Mesenchymal stem cell (in vitro differentiated cells and primary cell): Measurements from ENCODE around the gene UNC13D.

Experiments
- DNase-seq: peaks from one replicate; pipeline ENCODE4 v3.0.0-alpha.2; 2013
- H2AFZ ChIP-seq: one replicate; pipeline ENCODE4 v1.6.1; 2013; ENCODE audit warnings: low read depth, mild to moderate bottlenecking, control low read depth, inconsistent platforms, low read length, moderate library complexity
- H2AK5ac ChIP-seq: 2 replicates; pipeline ENCODE4 v1.6.1; 2013; ENCODE audit warnings: low read length, moderate library complexity, mild to moderate bottlenecking, inconsistent platforms; ENCODE audit not compliant: severe bottlenecking
- H2BK120ac ChIP-seq: one replicate; pipeline ENCODE4 v1.6.1; 2013; ENCODE audit warnings: low read depth, mild to moderate bottlenecking, inconsistent platforms, low read length, moderate library complexity
- H2BK12ac ChIP-seq, 2 experiments: one replicate each; pipeline ENCODE4 v1.6.1; 2013; ENCODE audit warnings: inconsistent platforms in 2 of 2, low read length in 2 of 2, mild to moderate bottlenecking in 2 of 2, moderate library complexity in 2 of 2, control low read depth in 1 of 2
- H2BK15ac ChIP-seq: one replicate; pipeline ENCODE4 v1.6.1; 2013; ENCODE audit warnings: mild to moderate bottlenecking, low read depth, inconsistent platforms; ENCODE audit not compliant: poor library complexity, severe bottlenecking
- H2BK5ac ChIP-seq: 2 replicates; pipeline ENCODE4 v1.6.1; 2013; ENCODE audit warnings: low read depth, mild to moderate bottlenecking, low read length, control low read depth, inconsistent platforms; ENCODE audit not compliant: poor library complexity, severe bottlenecking
- H3K14ac ChIP-seq, 2 experiments: one replicate each; pipeline ENCODE4 v1.6.1; 2013; ENCODE audit warnings: inconsistent platforms in 2 of 2, low read length in 2 of 2, control low read depth in 1 of 2, mild to moderate bottlenecking in 1 of 2, moderate library complexity in 1 of 2
- H3K18ac ChIP-seq, 2 experiments: one replicate each; pipeline ENCODE4 v1.6.1; 2013; ENCODE audit warnings: inconsistent platforms in 2 of 2, low read length in 2 of 2, control low read depth in 1 of 2, low read depth in 1 of 2, mild to moderate bottlenecking in 1 of 2
- H3K23ac ChIP-seq, 2 experiments: one replicate each; pipeline ENCODE4 v1.6.1; 2013; ENCODE audit warnings: inconsistent platforms in 2 of 2, low read length in 2 of 2, mild to moderate bottlenecking in 2 of 2, moderate library complexity in 2 of 2, control low read depth in 1 of 2
- H3K27ac ChIP-seq: 2 replicates; pipeline ENCODE4 v1.5.1; 2013; ENCODE audit warnings: mild to moderate bottlenecking, moderate library complexity, low read length, control low read depth, inconsistent platforms; ENCODE audit not compliant: poor library complexity, severe bottlenecking
- H3K27me3 ChIP-seq, 2 experiments: 2 replicates each; pipeline versions ENCODE4 v1.6.1 to v1.7.0; 2013; ENCODE audit warnings: low read length in 2 of 2, mild to moderate bottlenecking in 2 of 2, moderate library complexity in 2 of 2, control low read depth in 1 of 2, inconsistent platforms in 1 of 2; ENCODE audit not compliant: control insufficient read depth in 1 of 2, insufficient read depth in 1 of 2
- H3K36me3 ChIP-seq, 2 experiments: 2 replicates each; pipeline versions ENCODE4 v1.6.1 to v1.7.0; 2013; ENCODE audit warnings: low read length in 2 of 2, control low read depth in 1 of 2, inconsistent platforms in 1 of 2, low read depth in 1 of 2, mild to moderate bottlenecking in 1 of 2; ENCODE audit not compliant: insufficient read depth in 2 of 2, control insufficient read depth in 1 of 2
- H3K4ac ChIP-seq, 2 experiments: one replicate each; pipeline ENCODE4 v1.6.1; 2013; ENCODE audit warnings: inconsistent platforms in 2 of 2, low read length in 2 of 2, mild to moderate bottlenecking in 2 of 2, moderate library complexity in 2 of 2, control low read depth in 1 of 2, low read depth in 1 of 2
- H3K4me1 ChIP-seq: 2 replicates; pipeline ENCODE4 v1.6.1; 2013; ENCODE audit warnings: low read depth, low read length, control low read depth; ENCODE audit not compliant: control insufficient read depth, insufficient read depth
- H3K4me2 ChIP-seq: 2 replicates; pipeline ENCODE4 v1.6.1; 2013; ENCODE audit warnings: low read length, mild to moderate bottlenecking, inconsistent platforms; ENCODE audit not compliant: poor library complexity, severe bottlenecking
- H3K4me3 ChIP-seq, 2 experiments: 2 replicates each; pipeline versions ENCODE4 v1.5.1 to v1.7.0; 2013; ENCODE audit warnings: low read length in 2 of 2, mild to moderate bottlenecking in 2 of 2, control low read depth in 1 of 2, low read depth in 1 of 2; ENCODE audit not compliant: insufficient read depth in 1 of 2
- H3K79me1 ChIP-seq: replicated peaks from 2 replicates; pipeline ENCODE4 v1.6.1; 2013; ENCODE audit warnings: mild to moderate bottlenecking, control low read depth, low read length, inconsistent platforms; ENCODE audit not compliant: poor library complexity, severe bottlenecking
- H3K9ac ChIP-seq: 2 replicates; pipeline ENCODE4 v1.7.0; 2013; ENCODE audit warnings: mild to moderate bottlenecking, low read length, moderate library complexity
- H3K9me3 ChIP-seq: 2 replicates; pipeline ENCODE4 v1.7.0; 2013; ENCODE audit warnings: mild to moderate bottlenecking, low read length; ENCODE audit not compliant: control insufficient read depth
- H4K8ac ChIP-seq: one replicate; pipeline ENCODE4 v1.6.1; 2013; ENCODE audit warnings: inconsistent platforms, mild to moderate bottlenecking, low read length, moderate library complexity
- H4K91ac ChIP-seq: one replicate; pipeline ENCODE4 v1.6.1; 2013; ENCODE audit warnings: mild to moderate bottlenecking, low read length, inconsistent platforms
- WGBS: methylation state at CpG from one replicate; pipeline ENCODE4 v1.1.7; 2013; ENCODE audit warnings: mixed read lengths; 5-methylcytosine and 5-hydroxymethylcytosine counted together

The UNC13D gene

GRCh38 chr17:75799402-75799801, 44.8 kb downstream of the UNC13D start:
- H3K4me3 ChIP-seq = no peak overlapping the region
- no peak overlapping the region for H3K18ac ChIP-seq
- H3K9me3 ChIP-seq = no peaks in the 10 kb centered on the region
- H4K91ac ChIP-seq = no peak overlapping the region
- H3K4me1 ChIP-seq = no peaks in the 10 kb centered on the region
- 95% methylated on average over 4 of the region's 4 CpGs for whole genome bisulfite sequencing
- no peak overlapping the region for H2BK120ac ChIP-seq
- no peak overlapping the region for H3K4ac ChIP-seq
- no peak overlapping the region for H3K23ac ChIP-seq
- H3K27me3 ChIP-seq = no peaks in the 10 kb centered on the region
- H4K8ac ChIP-seq = no peak overlapping the region
- no peak overlapping the region for H2AK5ac ChIP-seq
- no peak overlapping the region for H3K14ac ChIP-seq
- DNase-seq = no peak
- peaks cover 35 to 59% of the 10 kb centered on the region in 2 experiments for H3K36me3 ChIP-seq
- H2AFZ ChIP-seq = no peak overlapping the region
- no peak overlapping the region for H3K9ac ChIP-seq
- no peak overlapping the region for H2BK5ac ChIP-seq
- no peak overlapping the region for H2BK15ac ChIP-seq
- no peak overlapping the region for H3K27ac ChIP-seq
- H3K79me1 ChIP-seq = peaks cover 23% of the 10 kb centered on the region
- no peak overlapping the region for H2BK12ac ChIP-seq
- H3K4me2 ChIP-seq = no peak overlapping the region

GRCh38 chr17:75795820-75796607, 48.2 kb downstream of the UNC13D start:
- Histone ChIP-seq H3K14ac (no peak overlapping the region), H3K9me3 (no peaks in the 10 kb centered on the region), H2AFZ (no peak overlapping the region), H2BK5ac (no peak overlapping the region), H4K8ac (no peak overlapping the region), H3K4me1 (no peaks in the 10 kb centered on the region), H3K4me2 (no peak overlapping the region), H3K27me3 (no peaks in the 10 kb centered on the region), H3K79me1 (peaks cover 23% of the 10 kb centered on the region), H3K18ac (no peak overlapping the region), H2AK5ac (no peak overlapping the region), H3K27ac (no peak overlapping the region), H2BK120ac (no peak overlapping the region), H3K36me3 (peaks cover 39 to 72% of the 10 kb centered on the region in 2 experiments), H2BK15ac (no peak overlapping the region), H3K23ac (no peak overlapping the region), H3K4me3 (no peak overlapping the region), H2BK12ac (no peak overlapping the region), H3K4ac (no peak overlapping the region), H3K9ac (no peak overlapping the region), H4K91ac (no peak overlapping the region)
- 100% methylated on average over 2 of the region's 8 CpGs for WGBS
- DNase-seq = no peak

- Histone ChIP-seq H3K4me2 (no peak overlapping the region), H3K23ac (no peak overlapping the region), H3K18ac (no peak overlapping the region), H3K4me1 (no peaks in the 10 kb centered on the region), H3K9ac (no peak overlapping the region), H2BK12ac (no peak overlapping the region), H4K8ac (no peak overlapping the region), H2AK5ac (no peak overlapping the region), H3K4me3 (no peak overlapping the region), H3K4ac (no peak overlapping the region), H3K36me3 (peaks cover 19 to 57% of the 10 kb centered on the region in 2 experiments), H2BK120ac (no peak overlapping the region), H2AFZ (no peak overlapping the region), H3K14ac (no peak overlapping the region), H3K27ac (no peak overlapping the region), H3K27me3 (no peaks in the 10 kb centered on the region), H2BK15ac (no peak overlapping the region), H3K79me1 (peaks cover 14% of the 10 kb centered on the region), H2BK5ac (no peak overlapping the region), H3K9me3 (no peaks in the 10 kb centered on the region), H4K91ac (no peak overlapping the region)
- DNase-seq = no peak
- WGBS = 88% methylated on average over 1 of the region's 1 CpG
Observed at GRCh38 chr17:75793460-75793859, 50.7 kb downstream of the UNC13D start.

- Histone ChIP-seq H2BK5ac (no peak overlapping the region), H3K23ac (no peak overlapping the region), H3K27ac (no peak overlapping the region), H2AK5ac (no peak overlapping the region), H3K4me1 (peaks cover 6% of the 10 kb centered on the region), H3K27me3 (no peaks in the 10 kb centered on the region), H2BK15ac (no peak overlapping the region), H4K8ac (no peak overlapping the region), H2AFZ (no peak overlapping the region), H3K4ac (no peak overlapping the region), H2BK12ac (no peak overlapping the region), H3K79me1 (peaks cover 9% of the 10 kb centered on the region), H3K36me3 (peaks cover 8 to 39% of the 10 kb centered on the region in 2 experiments), H3K18ac (no peak overlapping the region), H3K9me3 (no peaks in the 10 kb centered on the region), H3K4me3 (no peak overlapping the region), H3K4me2 (no peak overlapping the region), H2BK120ac (no peak overlapping the region), H4K91ac (no peak overlapping the region), H3K14ac (no peak overlapping the region), H3K9ac (no peak overlapping the region)
- DNase-seq = no peak
- WGBS = 100% methylated on average over 3 of the region's 6 CpGs
Observed at GRCh38 chr17:75791254-75791653, 53.0 kb downstream of the UNC13D start.
